Karpas-422 (cell line): Measurements from ENCODE around the gene DDX59. TPM values are rescaled to one million over a fixed set of nuclear protein-coding genes. Genes with fewer than 3 reads are reported as not detected.

Experiments used
- DNase-seq: peaks from one replicate; pipeline ENCODE4 v3.0.0-alpha.2; 2015
- H2AFZ ChIP-seq: fragments of 200-600 bp; sonication (generic); 2 replicates; pipeline ENCODE4 v1.6.1; 2014; ENCODE audit warnings: antibody characterized with exemption, low read length, mixed read lengths
- H3K27ac ChIP-seq: fragments of 200-600 bp; sonication (generic); 2 replicates; pipeline ENCODE4 v1.5.1; 2014; ENCODE audit warnings: mild to moderate bottlenecking, low read length, moderate library complexity
- H3K27me3 ChIP-seq: fragments of 200-600 bp; sonication (generic); 2 replicates; pipeline ENCODE4 v1.6.1; 2014; ENCODE audit warnings: low read length, mixed read lengths
- H3K36me3 ChIP-seq: fragments of 200-600 bp; sonication (generic); 2 replicates; pipeline ENCODE4 v1.6.1; 2014; ENCODE audit warnings: low read length, mixed read lengths; ENCODE audit not compliant: insufficient read depth
- H3K4me1 ChIP-seq: fragments of 200-600 bp; sonication (generic); 2 replicates; pipeline ENCODE4 v1.6.1; 2014; ENCODE audit warnings: mild to moderate bottlenecking, low read length, mixed read lengths
- H3K4me2 ChIP-seq: fragments of 200-600 bp; sonication (generic); 2 replicates; pipeline ENCODE4 v1.6.1; 2014; ENCODE audit warnings: low read length, low read depth, mild to moderate bottlenecking; ENCODE audit not compliant: poor library complexity, severe bottlenecking
- H3K4me3 ChIP-seq: fragments of 200-600 bp; sonication (generic); 2 replicates; pipeline ENCODE4 v1.5.1; 2014; ENCODE audit warnings: mild to moderate bottlenecking, antibody characterized with exemption, low read length, mixed read lengths
- H3K79me2 ChIP-seq: fragments of 200-600 bp; sonication (generic); 2 replicates; pipeline ENCODE4 v1.6.1; 2014; ENCODE audit warnings: mild to moderate bottlenecking, low read length, mixed read lengths
- H3K9ac ChIP-seq: fragments of 200-600 bp; sonication (generic); 2 replicates; pipeline ENCODE4 v1.6.0; 2014; ENCODE audit warnings: low read length
- H3K9me2 ChIP-seq: fragments of 200-600 bp; sonication (generic), shearing (Covaris generic); replicated peaks from 2 replicates; pipeline ENCODE4 v1.6.0; 2014; ENCODE audit warnings: mild to moderate bottlenecking, low read length, moderate library complexity; ENCODE audit not compliant: insufficient read depth
- H3K9me3 ChIP-seq: fragments of 300-700, 200-600 bp; sonication (generic); 2 replicates; pipeline ENCODE4 v1.6.1; 2014; ENCODE audit warnings: low read length, mixed read lengths
- H4K20me1 ChIP-seq: fragments of 200-600 bp; sonication (generic); 2 replicates; pipeline ENCODE4 v1.6.1; 2014; ENCODE audit warnings: mild to moderate bottlenecking, antibody characterized with exemption, low read length, low read depth; ENCODE audit not compliant: insufficient read depth
- total RNA-seq: library from RNA; depleted of rRNA; stranded (reverse); fragments of >200 nt; shearing (Covaris generic); gene quantifications from 2 replicates; pipeline ENCODE4 v1.2.3, GENCODE V29; 2014; ENCODE audit warnings: low replicate concordance

The DDX59 gene
- total RNA-seq, 1 experiment from 2014 or later, result 60.8 TPM

GRCh38 chr1:200646515-200646914 lies 23.2 kb downstream of the DDX59 start:
- H3K9ac ChIP-seq, result no peak overlapping the region
- H4K20me1 ChIP-seq, result no peaks in the 10 kb centered on the region
- H3K4me2 ChIP-seq, result no peak overlapping the region
- peaks cover 7% of the 10 kb centered on the region; the same call in 1 of the 2 replicates for H3K4me1 ChIP-seq
- no peaks in the 10 kb centered on the region; the same call in 1 of the 2 replicates for H3K79me2 ChIP-seq
- H3K9me3 ChIP-seq, result no peaks in the 10 kb centered on the region
- DNase-seq, result no peak
- no peak overlapping the region for H3K27ac ChIP-seq
- H3K9me2 ChIP-seq, result no peaks in the 10 kb centered on the region
- H3K27me3 ChIP-seq, result no peaks in the 10 kb centered on the region
- no peak overlapping the region for H2AFZ ChIP-seq
- H3K4me3 ChIP-seq, result no peak overlapping the region
- peaks cover 37% of the 10 kb centered on the region; the same call in 1 of the 2 replicates for H3K36me3 ChIP-seq

GRCh38 chr1:200644021-200644420 lies 25.7 kb downstream of the DDX59 start:
- Histone ChIP-seq H3K4me3 (no peak overlapping the region), H3K4me2 (no peak overlapping the region), H3K9ac (no peak overlapping the region), H3K27me3 (no peaks in the 10 kb centered on the region), H3K36me3 (peaks cover 37% of the 10 kb centered on the region; the same call in 1 of the 2 replicates), H3K9me2 (no peaks in the 10 kb centered on the region), H2AFZ (no peak overlapping the region), H3K79me2 (no peaks in the 10 kb centered on the region; the same call in 1 of the 2 replicates), H3K27ac (no peak overlapping the region), H3K9me3 (no peaks in the 10 kb centered on the region), H3K4me1 (peaks cover 7% of the 10 kb centered on the region; the same call in 1 of the 2 replicates), H4K20me1 (no peaks in the 10 kb centered on the region)
- no peak for DNase-seq

DNA sequence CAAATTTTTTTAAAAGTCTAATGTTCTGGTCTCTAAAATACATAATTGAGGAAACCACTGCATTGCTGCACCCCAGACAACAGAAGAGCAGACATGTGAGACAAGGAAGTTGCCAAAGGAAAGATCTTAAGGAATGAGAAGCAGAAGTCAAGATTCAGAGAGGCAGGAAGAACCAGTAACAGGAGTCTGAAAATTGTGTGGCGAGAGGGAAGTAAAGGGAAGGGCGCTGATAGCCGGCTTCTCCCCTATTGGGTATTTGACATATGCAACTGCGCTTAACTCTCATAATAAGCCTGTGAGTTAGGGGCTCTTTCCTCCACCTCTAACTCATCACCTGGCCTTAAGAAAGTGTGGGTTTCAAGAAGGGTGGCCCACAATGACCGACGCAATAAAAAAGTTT lies 27.2 kb downstream of the DDX59 start:
- no peak overlapping the region for H3K4me3 ChIP-seq
- no peak for DNase-seq
- H2AFZ ChIP-seq, result no peak overlapping the region
- H4K20me1 ChIP-seq, result no peaks in the 10 kb centered on the region
- H3K9me2 ChIP-seq, result no peaks in the 10 kb centered on the region
- peaks cover 7% of the 10 kb centered on the region; the same call in 1 of the 2 replicates for H3K4me1 ChIP-seq
- no peak overlapping the region for H3K9ac ChIP-seq
- H3K36me3 ChIP-seq, result peaks cover 27% of the 10 kb centered on the region; the same call in 1 of the 2 replicates
- no peak overlapping the region for H3K27ac ChIP-seq
- no peak overlapping the region for H3K4me2 ChIP-seq
- H3K27me3 ChIP-seq, result no peaks in the 10 kb centered on the region
- H3K79me2 ChIP-seq, result no peaks in the 10 kb centered on the region; the same call in 1 of the 2 replicates
- H3K9me3 ChIP-seq, result no peaks in the 10 kb centered on the region

GRCh38 chr1:200640963-200641401 lies 28.7 kb downstream of the DDX59 start:
- Histone ChIP-seq H3K4me3 (no peak overlapping the region), H3K4me2 (no peak overlapping the region), H3K79me2 (no peaks in the 10 kb centered on the region; the same call in 1 of the 2 replicates), H3K36me3 (peaks cover 15% of the 10 kb centered on the region; the same call in 1 of the 2 replicates), H3K27me3 (no peaks in the 10 kb centered on the region), H3K9ac (no peak overlapping the region), H3K9me3 (no peaks in the 10 kb centered on the region), H3K9me2 (no peaks in the 10 kb centered on the region), H2AFZ (no peak overlapping the region), H3K4me1 (peaks cover 5% of the 10 kb centered on the region; the same call in 1 of the 2 replicates), H3K27ac (no peak overlapping the region), H4K20me1 (no peaks in the 10 kb centered on the region)
- DNase-seq, result no peak

DNA sequence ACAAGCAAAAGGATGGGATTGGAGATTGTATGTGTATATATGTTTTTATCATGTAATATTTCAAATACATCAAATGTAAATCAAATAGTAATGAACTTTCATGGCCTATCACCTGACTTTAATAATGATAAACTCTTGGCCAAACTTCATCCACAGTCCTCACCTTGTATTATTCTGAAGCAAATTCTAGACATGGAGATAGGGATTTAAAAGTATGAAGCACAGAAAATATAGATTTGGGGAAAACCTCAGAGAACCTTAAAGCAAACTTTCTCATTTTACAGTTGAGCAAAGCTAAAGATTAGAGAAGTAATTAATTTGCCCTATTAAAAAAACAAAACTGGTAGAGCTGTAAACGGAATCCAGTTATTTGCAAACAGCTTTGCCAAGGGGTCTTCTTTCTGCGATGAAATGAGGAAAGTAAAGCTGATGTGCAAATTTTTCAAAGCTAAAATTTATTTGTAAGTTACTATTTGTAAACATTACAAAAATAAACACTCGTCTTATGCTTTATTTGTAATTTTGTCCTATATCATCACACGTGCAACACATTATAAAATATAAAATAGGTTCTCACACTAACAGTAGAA lies 29.2 kb downstream of the DDX59 start:
- Histone ChIP-seq H2AFZ (no peak overlapping the region), H3K9ac (no peak overlapping the region), H3K36me3 (peaks cover 10% of the 10 kb centered on the region; the same call in 1 of the 2 replicates), H3K9me2 (no peaks in the 10 kb centered on the region), H3K27ac (no peak overlapping the region), H3K9me3 (no peaks in the 10 kb centered on the region), H3K79me2 (no peaks in the 10 kb centered on the region; the same call in 1 of the 2 replicates), H3K4me3 (no peak overlapping the region), H3K4me1 (peaks cover under 1% of the 10 kb centered on the region; the same call in 1 of the 2 replicates), H3K27me3 (no peaks in the 10 kb centered on the region), H4K20me1 (no peaks in the 10 kb centered on the region), H3K4me2 (no peak overlapping the region)
- DNase-seq, result no peak

DNA sequence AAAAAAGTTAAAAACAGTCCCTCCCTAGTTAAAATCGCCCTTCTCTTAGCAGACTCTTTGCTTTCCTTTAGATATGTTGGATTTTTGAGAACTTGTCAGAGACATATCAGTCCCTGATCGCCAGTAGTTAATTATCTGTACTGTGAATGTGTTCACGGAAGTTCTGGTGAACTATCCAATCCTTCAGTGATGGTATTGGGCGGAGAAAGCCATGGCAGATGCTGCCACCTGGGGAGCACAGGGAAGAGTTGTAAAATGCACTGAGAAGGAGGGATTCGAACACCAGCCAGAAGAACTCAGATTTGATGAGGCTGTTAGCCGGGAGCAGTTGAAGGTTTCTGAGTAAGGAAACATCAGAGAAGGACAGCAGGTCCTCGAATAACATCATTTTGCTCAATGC lies 31.6 kb downstream of the DDX59 start:
- H4K20me1 ChIP-seq, result no peaks in the 10 kb centered on the region
- no peak overlapping the region for H3K4me3 ChIP-seq
- no peaks in the 10 kb centered on the region for H3K4me1 ChIP-seq
- H3K9me3 ChIP-seq, result no peaks in the 10 kb centered on the region
- H2AFZ ChIP-seq, result no peak overlapping the region
- H3K9me2 ChIP-seq, result no peaks in the 10 kb centered on the region
- no peak overlapping the region for H3K27ac ChIP-seq
- no peaks in the 10 kb centered on the region for H3K27me3 ChIP-seq
- H3K9ac ChIP-seq, result no peak overlapping the region
- no peak overlapping the region for H3K4me2 ChIP-seq
- no peaks in the 10 kb centered on the region for H3K79me2 ChIP-seq
- H3K36me3 ChIP-seq, result 0 out of 2 replicates have a peak, but pooled peaks cover 4% of the 10 kb centered on the region
- DNase-seq, result no peak

DNA sequence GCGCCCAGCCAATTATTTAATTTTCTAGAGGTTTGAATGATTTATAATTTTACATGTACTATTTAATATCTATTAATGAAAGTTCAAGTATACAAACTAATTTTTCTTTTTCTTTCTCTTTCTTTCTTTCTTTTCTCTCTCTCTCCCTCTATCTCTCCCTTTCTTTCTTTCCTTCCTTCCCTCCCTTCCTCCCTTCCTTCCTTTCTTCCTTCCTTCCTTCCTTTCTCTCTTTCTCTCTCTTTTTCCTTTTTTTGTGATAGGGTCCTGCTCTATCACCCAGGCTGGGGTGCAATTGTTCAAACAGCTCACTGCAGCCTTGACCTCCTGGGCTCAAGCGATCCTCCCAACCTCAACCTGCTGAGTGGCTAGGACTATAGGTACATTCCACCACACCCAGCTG lies 33.0 kb downstream of the DDX59 start:
- Histone ChIP-seq H3K9me2 (no peaks in the 10 kb centered on the region), H3K4me3 (no peak overlapping the region), H3K36me3 (no peaks in the 10 kb centered on the region), H3K9me3 (no peaks in the 10 kb centered on the region), H4K20me1 (no peaks in the 10 kb centered on the region), H3K27ac (no peak overlapping the region), H3K4me2 (no peak overlapping the region), H3K79me2 (no peaks in the 10 kb centered on the region), H2AFZ (no peak overlapping the region), H3K27me3 (no peaks in the 10 kb centered on the region), H3K9ac (no peak overlapping the region), H3K4me1 (no peaks in the 10 kb centered on the region)
- no peak for DNase-seq

- no peak for DNase-seq
- H3K4me1 ChIP-seq, result no peaks in the 10 kb centered on the region
- H3K9me2 ChIP-seq, result no peaks in the 10 kb centered on the region
- no peaks in the 10 kb centered on the region for H4K20me1 ChIP-seq
- no peak overlapping the region for H3K27ac ChIP-seq
- H3K36me3 ChIP-seq, result no peaks in the 10 kb centered on the region
- no peak overlapping the region for H3K4me3 ChIP-seq
- H3K79me2 ChIP-seq, result no peaks in the 10 kb centered on the region
- no peak overlapping the region for H2AFZ ChIP-seq
- H3K27me3 ChIP-seq, result no peaks in the 10 kb centered on the region
- no peak overlapping the region for H3K4me2 ChIP-seq
- no peak overlapping the region for H3K9ac ChIP-seq
- no peaks in the 10 kb centered on the region for H3K9me3 ChIP-seq
Measured at GRCh38 chr1:200634261-200635122, 35.2 kb downstream of the DDX59 start.
